ENCODE measurements around the gene TMEM184A.

Gene TMEM184A

DNA sequence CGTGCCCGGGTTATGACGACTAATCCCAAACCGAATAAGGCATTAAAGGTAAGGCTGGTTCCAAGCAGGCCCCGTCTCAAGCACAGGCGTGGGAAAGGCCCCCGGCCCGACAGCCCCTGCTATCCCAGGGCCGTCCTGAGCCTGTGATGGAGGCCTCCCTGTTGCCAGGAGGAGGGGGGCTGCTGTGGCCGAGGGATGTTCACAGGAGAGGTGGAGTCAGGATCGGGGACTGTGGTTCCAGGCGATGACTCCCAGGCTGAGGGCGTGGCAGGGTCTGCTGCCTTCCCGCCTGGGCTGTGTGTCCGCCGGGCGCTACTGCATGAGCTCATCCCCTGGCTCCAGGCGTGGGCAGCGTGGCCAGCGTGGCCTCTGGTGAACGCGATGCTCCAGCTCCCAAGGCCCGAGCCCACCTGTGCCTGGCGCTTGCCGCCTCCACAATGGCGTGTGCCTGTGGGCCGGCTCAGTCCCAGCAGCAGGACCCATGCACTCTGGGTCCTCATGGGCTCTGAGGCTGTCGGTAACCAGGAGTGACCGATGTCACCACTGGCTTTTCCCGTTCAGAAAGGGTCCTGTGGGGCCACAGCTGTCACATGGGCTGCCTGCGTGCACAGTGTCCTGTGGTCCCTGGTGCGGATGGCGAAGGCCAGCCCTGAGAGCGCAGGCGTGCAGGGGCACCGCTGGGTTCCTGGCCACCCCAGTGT lies 16.7 kb downstream of the TMEM184A start:
- DNase-seq (ENCODE audit: low spot score), result no peak

DNA sequence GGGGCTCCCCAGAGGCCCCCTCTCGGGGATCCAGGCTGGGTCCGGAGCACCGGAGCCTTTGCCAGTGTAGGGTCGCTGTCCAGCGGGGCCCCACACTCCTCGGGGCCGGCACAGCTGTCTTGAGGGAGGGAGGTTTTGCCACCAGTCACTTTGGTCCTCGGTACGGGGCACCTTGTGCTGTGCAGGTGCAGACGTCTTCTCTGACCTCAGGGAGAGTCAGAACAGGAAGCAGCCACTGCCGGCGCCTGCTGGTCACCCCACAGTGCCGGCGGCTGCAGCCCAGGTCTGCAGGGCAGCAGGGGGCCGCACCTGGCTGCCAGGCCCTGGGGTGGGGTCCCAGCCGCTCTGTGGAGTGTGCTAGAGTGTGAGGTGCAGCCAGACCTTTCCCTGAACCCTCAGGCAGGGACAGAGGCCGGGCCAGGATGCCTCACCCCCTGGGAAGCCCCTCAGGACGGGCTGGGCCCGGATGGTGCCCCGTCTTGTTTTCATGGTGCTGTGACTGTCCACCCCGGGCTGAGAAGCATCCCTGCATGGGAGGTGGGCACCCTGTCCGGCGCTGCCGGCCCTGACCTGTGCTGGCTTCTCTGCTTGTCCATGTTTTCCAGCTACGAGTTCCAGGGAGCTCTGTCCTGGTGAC lies 17.3 kb downstream of the TMEM184A start:
- no peak for DNase-seq (ENCODE audit: low spot score)

DNA sequence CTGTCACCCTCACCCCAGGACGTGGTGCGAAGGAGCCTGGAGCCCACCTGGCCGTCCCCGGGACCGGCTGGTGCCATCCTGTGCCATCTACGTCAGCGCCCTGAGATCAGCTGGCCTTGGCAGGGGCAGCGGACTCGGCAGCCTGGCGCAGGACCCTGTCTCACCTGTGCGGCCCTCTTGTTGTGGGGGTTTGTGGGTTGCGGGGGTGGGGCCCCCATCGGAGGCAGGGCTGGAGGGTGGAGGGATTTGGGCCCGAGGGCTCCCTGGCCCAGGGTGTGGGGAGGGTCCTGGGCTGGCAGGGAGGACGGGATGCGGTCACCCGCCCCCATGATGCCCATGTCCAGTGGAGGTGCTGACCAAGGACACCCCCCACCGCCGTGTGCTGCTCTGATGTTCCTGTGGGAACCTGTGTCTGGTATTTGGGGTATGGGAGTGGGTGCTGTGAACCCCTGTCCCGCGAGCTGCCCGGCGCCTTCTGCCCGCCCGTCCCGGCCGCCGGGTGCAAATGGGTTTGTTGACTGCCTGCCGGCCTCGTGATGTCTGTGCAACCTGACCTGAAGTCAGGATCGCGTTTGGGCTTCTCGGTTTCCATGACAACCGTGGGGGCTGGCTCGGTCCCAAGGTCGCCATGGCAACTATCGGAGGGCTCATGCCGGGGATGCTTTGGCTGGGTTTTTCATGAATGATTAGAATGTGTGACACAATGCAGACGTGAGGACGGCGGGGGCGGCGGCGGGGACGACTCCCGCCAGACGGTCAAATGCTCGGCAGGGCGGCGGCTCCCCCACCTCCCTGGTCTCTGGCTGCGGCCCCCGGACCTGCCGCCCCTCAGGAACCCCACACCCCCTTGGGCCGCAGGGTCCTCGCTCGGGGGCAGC lies 18.2 kb downstream of the TMEM184A start:
- DNase-seq (ENCODE audit: low spot score), result peak; percentile 97

DNA sequence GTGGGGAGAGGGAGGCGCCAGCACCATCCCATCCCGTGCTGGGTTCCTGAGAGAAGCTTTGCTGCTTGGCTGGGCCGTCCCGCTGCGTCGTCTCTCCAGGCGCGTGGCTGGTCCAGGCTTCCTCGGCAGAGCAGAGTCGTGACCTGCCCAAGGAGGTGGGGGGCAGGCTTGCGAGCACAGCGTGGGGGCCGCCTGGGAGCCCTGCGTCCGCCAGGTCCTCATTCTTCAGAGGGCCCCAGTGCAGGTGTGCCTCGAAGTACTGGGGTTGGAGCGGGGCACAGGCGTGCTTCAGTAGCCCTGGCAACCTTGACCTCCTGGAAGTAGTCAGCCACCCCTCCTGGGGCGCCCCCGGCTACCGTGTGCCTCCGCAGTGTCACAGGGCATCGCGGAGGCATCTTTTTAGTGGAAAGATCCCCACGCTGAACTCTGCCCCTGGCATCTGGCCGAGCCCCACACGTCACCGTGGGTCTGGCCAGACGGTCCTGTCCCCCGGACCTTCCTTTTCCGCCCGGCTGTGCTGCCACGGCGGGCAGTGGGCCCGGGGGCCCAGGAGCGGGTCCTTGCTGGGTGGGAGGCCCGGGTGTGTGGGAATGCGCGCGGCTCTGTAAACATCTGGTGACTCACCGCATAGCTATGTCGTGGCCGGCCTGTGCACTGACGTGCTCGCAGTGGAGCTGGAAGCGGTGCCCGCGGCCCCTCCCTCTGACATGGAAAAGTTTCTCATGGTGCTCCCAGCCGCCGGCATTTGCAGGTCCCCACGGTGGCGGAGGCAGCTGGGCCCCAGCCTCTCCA lies 19.1 kb downstream of the TMEM184A start:
- peak; percentile 98 for DNase-seq (ENCODE audit: low spot score)

DNA sequence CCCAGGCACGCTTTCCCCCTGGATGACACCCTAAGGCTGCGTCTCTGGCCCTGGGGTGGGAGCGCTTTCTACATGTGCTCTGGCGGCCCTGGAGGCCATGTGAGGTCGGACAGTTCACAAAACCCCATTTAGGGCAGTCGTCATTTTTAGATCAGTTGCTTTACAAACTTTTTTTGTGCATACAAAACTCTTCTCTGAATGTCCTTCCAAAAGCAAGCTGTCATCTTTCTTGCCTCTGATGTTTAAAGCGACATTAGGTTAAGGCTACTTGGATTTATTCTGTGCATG lies 19.6 kb downstream of the TMEM184A start:
- no peak for DNase-seq (ENCODE audit: low spot score)

DNA sequence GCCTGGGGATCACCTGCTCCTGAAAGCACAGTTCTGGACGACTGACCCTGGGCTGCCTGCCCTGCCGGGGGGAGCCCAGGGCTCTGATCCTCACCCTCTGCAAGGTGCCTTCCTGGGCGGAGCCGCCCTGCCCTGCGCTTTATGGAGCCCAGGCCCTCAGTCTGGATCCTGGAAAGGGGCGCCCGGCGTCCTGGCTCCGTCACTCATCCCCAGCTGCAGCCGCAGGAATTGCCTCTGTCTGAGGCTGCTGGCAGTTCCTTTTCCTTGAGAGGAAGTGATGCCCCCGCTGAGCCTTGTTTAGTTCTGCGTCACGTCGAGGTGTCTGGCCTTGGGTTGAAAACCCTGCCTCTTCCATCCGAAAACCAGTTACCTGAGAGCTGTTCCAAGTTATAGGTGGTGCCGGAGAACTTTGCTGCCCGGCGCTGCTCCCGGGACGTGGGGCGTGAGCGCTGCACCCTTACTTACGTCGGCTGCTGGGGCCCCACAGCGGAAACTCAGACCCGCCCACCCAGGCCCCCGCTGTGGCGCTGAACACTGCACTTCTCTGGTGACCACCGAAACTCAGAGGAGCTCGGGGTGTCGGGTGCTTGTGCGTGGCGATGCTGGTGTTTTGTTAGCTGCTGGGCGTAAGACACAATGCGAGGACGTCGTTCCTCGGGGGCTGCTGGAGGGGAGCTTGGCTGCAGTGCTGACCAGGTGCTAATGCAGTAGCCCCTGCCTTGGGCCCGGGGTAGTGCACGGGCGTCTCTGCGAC lies 20.1 kb downstream of the TMEM184A start:
- DNase-seq (ENCODE audit: low spot score), result no peak

DNA sequence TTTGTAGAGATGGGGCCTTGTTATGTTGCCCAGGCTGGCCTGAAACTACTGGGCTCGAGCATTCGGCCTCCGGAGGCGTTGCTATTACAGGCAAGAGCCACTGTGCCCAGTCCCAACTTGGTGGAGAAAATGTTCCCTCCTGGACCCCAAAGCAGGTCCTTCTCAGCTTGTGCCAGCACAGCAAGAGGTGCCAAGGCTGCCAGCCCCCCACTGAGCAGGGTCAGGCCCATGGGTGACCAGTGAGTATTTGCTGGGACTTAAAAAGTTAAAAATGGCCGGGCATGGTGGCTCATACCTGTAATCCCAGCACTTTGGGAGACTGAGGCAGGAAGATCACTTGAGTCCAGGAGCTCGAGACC lies 20.9 kb downstream of the TMEM184A start:
- no peak for DNase-seq (ENCODE audit: low spot score)

DNA sequence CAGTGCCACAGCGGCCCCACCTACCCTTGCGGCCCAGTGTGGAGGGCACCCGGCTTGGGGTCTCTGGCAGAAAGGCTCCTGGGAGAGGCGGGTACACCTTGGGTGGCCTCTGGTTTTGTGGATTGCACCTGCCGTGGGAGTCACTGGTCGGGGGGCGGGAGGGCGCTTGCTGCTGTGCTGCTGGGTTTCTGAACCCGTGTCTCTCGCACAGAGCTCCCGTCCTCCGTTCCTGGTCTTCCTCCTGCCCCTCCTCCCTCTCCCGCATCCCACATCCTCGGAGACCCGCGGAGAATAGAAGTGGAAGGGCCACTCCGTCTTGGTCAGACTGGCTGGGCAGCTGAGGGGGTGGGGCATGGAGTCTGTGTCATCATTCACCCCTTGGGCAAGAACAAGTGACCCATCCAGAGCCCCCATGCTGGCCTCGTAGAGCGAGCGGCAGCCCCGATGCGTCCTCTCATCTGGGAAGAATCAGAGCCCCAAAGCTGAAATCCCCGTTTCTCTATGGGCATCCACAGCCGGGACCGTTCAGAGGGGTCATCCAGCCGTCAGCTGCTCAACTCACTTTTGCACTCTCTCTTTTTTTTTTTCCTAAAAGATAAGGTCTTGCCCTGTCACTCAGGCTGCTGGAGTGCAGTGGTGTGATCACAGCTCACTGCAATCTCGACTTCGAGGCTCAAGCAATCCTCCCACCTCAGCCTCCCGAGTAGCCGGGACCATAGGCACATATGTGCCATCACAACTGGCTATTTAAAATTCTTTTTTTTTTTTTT lies 21.5 kb downstream of the TMEM184A start:
- no peak for DNase-seq (ENCODE audit: low spot score)

DNA sequence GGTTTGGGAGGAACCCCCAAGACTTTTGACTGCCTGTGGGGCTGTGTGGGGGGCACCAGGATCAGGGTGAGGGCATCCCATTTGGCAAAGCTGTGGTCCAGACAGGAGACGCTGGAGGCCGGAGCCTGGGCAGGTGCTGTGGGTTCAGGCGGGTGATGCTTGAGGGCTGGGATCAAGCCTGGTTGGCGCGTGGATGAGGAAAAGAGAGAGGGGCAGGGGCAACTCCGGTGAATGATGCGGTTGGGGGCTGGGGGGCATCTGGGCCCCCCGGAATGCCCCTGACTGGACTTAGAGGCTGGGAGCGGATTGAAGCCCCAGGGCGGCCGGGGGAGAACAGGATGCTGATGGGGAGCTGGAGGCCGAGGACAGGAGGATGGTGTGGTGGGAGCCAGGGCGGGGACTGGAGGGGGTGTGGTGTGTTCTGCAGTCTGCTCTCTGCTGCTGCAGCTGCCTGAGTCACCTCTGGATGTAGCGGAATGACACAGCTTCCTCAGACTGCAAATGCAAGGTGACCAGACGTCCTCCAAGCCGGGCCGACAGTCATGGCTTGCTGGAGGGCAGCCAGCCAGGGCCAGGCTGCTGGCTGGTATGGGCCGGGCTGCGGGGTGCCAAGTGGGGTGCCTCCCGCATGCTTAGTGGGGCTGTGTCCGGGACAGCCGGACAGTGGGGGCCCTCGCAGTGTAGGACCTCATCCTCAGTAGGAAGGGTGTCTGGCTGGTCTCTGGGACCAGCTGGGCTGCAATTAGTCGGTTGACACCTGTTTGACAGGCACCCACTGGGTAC lies 22.3 kb downstream of the TMEM184A start:
- peak; percentile 96 for DNase-seq (ENCODE audit: low spot score)

DNA sequence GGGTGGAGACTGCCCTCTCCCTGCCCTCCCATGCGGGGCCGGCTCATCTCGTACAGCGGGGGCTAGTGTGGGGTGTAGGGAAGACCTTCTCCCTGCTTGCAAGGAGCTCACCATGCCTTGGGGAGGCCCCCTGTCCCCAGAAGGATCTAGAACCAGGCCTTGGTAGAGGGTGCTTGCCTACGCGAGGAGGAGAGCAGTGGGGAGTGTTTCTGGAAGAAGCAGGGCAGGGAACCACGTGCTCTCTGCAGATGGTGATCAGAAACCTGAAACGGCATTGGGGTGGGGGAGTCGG lies 22.8 kb downstream of the TMEM184A start:
- DNase-seq (ENCODE audit: low spot score), result no peak

DNA sequence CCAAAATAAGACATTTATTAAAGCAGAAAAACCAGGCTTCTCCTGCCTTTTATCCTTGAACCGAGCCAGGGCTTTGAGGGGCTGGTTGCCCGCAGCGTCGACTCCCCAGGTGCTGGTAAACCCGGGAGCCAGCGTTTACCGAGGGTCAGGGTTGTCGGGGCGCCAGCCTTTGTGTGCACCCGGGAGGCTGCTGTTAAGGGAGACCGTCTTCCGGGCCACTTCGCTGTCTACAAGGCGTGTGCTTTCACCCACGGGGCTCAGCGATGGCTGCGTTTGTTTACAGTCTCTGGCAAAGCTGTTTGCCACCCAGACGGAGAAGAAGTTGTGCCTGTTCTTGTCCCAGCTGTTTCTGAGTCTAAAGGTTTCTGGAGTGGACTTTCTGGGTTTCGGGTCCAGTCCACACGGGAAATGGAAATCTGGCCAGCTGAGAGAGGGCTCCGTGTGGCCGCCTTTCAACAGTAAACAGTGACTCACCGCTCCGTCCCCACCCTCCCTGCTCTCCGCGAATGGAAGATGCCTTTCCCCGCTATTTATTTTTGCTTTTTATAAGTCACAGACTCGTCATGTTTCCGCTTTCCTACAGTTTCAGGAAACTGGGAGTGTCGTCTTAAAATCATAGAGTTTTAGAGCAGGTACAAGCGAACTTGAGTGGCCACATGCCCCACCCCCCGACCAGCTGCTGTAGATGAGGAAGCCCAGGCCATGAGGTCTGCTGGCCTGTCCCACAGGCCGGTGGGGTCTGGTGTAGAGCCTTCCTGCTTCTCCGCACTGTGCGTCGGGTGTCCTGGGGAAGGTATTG lies 23.4 kb downstream of the TMEM184A start:
- peak; percentile 95 for DNase-seq (ENCODE audit: low spot score)

DNA sequence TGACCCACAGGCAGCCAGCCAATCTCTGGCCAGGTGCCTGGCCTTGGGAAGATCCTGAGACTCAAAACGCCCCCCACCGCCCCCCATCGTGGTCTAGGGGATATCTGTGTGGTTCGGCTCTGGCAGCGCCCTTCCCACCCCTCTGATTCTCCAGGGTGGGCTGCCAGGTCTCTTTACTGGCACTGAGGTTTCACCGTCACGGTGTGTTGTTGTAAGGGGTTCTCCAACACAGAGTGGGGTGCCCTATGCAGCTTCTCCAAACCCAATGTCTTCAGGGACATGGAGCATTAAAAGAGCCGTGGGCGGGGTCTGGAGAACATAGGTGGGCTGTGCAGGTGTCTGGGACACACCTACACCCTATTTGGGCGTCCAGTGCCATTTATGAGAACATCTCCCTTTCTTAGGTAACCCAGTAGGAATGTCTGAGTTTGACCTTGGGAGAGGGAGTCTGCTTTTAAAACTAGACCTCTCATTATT lies 24.0 kb downstream of the TMEM184A start:
- DNase-seq (ENCODE audit: low spot score), result no peak

DNA sequence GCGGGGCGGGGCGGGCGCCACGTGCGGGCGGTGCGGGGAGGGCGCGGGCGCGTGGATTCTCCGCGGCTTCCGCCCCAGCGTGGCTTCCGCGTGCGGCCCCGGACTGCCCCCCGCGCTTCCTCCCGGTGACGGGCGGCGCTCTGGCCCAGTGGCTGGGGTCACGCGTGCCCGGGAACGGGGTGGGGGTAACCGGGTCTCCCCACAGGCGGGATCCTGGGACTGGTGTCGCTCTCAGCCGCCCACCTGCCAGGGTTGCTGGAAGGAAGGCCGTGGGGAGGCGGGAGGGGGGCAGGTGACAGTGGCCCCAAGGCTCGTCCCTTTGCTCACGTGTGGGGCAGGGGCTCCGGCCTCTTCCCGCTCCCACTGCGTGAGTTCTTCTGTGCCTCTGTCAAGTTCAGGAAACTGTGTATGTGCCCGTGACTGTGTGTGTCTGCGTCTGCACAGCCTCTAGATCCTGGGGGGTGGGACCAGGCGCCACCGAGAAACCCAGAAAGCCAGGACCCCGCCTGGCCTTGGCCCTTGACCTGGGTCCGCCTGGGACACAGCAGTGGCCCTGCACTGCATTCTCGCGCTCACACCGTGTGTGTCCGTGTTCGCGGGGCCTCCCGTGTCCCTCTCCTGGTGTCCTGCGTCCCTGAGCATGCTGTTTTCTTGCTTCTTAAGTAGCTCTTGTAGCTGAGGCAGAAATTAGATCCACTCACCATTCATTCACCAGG lies 24.6 kb downstream of the TMEM184A start:
- no peak for DNase-seq (ENCODE audit: low spot score)

DNA sequence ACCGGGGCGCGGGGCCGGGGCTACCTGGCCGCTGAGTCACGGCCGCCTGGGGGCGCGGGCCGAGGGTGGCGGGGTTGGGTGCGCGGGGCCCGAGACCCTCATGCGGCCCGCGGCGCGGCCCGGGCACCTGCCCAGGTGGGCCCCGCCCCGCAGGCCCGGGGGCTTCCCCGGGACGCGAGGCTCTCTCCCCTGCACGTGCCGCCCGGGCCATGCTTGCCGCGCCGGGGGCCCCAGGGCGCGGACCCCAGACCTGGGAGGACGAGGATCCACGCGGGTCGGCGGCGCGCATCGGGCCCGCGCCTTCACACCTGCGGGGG lies 25.1 kb downstream of the TMEM184A start:
- no peak for DNase-seq (ENCODE audit: low spot score)

DNA sequence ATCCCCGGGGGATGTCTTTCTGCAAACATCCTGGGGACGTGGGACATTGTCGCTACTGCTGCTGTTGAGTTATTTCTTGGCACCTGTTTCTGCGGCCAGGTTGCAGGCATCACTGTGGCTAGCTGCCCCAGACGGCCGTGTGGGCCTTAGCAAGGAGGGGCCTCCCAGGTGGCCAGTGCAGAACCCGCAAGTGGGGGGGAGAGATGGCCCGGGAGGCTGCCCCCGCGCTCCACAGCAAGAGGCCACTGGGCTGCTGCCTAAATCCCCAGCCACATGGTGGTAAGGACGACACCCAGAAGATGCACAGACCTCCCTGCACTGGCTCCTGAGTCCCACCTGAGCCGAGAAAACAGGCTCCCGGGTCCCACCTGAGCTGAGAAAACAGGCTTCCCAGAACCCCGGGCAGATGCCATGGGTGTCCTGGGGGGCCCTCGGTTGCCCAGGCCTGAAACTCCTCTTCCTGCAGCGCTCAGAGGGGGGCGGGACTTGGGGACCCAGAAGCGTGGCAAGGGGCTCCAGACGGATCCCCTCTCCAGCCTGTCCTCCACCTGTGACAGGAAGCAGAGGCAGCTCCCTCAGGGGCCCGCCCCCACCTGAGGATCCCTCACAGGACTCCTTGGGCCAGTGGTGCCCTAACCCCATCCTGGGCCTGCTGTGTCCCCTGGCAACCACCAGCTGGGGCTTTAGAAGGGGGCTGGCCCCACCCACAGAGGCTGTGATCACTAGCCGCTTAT lies 26.5 kb downstream of the TMEM184A start:
- no peak for DNase-seq (ENCODE audit: low spot score)

DNA sequence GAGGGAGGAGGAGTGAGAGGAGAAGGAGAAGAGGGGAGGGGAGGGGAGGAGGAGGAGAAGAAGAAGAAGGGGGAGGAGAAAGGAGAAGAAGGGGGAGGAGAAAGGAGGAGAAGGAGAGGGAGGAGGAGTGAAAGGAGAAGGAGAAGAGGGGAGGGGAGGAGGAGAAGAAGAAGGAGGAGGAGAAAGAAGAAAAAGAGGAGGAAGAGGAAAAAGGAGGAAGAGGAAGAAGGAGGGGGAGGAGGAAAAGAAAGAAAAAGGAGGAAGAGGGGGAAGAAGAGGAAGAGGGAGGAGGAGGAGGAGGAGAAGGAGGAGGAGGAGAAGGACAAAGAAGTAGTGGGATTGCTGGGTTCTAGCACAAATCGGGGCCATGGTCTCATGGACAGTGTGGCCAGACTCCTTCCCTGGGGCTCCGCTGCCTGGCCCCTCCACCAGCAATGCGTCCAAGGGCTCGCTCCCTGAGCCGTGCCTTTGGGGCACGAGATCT lies 29.7 kb downstream of the TMEM184A start:
- DNase-seq (ENCODE audit: low spot score), result no peak

DNA sequence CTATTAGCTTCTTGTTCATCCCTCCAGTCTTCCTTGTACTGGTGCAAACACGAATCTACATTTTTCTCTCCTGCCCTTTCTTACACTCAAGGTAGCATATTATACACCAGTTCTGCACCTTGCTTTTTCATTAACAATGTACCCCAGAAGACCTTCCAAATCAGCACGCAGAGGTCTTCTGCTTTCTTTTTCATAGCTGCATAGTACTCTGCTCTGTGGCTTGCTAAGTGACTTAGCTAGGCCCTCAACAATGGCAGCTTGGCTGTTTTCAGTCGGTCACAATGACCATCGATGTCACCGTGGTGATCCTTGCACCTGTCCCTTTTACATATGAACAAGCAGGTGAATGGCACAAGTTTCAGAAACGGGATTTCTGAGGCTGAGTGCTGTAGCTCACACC lies 30.6 kb downstream of the TMEM184A start:
- DNase-seq (ENCODE audit: low spot score), result no peak

DNA sequence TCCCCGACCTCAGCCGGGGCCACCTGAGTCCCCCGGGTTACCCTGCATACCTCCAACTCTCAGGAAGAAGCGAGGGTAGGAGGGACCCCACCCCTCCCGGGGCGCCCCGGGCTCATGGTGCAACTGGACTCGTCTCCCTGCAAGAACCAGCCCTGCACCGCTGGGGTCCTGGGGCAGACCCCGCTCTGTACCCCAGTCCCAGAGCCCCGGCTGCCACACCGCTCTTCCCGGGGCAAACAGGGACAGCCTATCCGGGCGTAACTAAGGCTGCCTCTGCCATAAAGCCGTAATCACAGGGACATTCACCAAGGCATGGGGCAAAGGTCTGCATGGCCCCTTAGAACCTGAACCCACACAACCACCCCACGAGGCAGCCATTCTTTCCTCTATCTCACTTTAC lies 32.2 kb downstream of the TMEM184A start:
- no peak for DNase-seq (ENCODE audit: low spot score)

All from hepatic stellate cell (primary cell).